ENCODE data around the gene CTSH.
A peak's percentile ranks its signal among the peaks of the same experiment; 100 is the strongest.
"Not testable (repeated sequence)": the region's sequence is repeated elsewhere in the genome, so short reads cannot be mapped to it uniquely, and the experiment has no call there.

CTSH gene

DNA sequence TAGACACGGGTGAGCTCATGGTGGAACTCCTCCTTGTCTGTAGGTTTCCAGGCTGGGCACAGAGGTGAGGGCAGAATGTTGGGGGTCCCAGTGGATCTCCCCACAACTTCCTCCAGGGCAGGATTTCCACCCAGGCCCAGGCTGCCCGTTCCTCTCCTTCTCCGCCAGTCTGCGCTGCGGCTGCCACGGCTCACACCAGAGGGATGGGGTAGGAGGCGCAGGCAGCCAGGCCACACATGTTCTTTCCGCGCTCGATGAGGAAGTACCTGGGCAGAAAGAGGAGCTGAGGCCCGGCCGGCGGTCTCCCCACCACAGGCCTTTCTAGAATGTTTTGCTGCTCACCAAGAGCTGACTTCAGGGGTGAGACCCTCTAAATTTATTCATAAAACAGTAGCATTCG lies 22.9 kb downstream of the CTSH start:
- no peak for DNase-seq (ENCODE audit: low read depth)

DNA sequence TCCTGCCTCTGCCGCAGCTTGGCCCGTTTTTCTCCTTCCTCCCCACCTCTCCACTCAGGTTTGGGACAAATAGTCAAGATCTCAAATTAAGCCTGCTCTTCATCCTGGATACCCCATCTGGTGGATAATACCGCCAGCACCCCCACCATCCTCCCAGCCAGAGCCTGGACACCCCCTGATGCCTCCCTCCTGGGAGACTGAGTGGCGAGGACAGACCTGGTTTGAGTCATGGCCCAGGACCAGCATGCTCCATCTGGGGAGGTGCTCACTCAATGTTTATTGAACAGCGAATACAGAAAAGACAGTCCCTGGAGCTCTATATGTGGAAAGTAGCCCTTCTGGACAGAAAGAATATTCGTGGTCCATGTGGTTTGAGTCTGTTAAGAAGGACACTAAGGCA lies 23.3 kb downstream of the CTSH start:
- no peak for DNase-seq (ENCODE audit: low read depth)

DNA sequence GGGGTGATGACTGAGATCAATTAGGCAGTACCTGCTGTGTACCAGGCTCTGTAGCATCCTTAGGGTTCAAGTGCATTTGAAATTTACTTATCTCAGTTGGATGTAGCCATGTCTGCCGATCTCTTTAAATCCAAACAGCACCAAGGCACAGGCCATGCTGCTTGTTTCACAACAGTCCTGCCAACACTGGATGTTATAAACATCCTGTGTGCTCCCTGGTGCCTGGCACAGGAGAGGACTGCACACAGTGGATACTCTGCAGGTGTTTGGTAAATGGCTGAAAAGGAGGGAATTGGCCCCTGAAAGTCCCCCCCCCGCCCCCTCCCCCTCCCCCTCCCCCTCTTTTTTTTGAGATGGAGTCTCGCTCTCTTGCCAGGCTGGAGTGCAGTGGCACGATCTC lies 27.0 kb downstream of the CTSH start:
- peak; percentile 83 for DNase-seq (ENCODE audit: low read depth)

DNA sequence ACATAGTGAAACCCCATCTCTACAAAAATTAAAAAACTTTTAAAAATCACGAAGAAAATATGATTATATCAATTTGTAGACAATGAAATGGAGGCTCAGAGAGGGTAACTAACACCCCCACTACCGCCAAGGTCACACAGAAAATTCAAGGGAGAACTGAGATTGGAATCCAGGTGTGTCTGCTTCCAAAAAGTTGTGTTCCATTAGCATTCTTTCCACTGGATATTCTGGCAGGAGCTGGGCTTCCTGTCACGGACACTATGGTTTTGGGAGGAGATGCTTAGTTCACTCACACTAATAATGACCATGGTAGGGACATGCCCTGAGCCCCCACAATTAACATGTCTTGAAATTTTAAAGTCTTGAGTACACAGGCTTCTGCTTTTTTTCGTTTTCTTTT lies 28.8 kb downstream of the CTSH start:
- DNase-seq (ENCODE audit: low read depth), result no peak

DNA sequence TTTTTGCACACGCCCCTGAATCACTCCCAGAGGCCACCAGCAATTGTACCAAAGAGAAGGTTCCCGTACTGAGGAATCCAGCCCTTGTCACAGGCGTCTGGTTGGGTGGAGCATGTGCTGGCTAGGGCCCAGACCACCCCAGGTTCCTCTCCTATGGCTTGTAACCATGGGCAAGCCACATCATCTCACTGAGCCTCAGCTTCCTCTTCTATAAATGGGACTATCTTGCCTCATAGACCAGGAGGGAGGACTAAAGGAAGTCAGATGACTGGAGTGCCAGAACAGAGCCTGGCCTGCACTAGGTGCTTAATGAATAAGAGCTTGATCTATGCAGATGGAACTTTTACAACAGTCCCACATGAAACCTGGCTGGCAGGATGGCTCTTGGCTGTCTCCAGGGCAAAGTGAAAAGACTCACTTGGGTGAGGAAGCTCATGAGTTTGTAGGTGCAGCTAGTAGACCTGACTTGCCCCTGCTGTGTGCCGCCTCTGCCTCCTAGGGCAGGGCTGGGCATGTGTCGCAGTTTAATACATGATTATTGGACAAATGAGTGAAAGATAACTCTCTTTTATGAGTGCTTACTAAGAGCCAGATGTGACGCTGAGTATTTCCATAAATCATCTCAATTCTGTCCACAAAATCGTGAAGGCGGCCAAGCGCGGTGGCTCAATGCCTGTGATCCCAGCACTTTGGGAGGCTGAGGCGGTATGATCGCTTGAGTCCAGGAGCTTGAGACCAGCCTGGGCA lies 29.3 kb downstream of the CTSH start:
- DNase-seq (ENCODE audit: low read depth), result no peak

DNA sequence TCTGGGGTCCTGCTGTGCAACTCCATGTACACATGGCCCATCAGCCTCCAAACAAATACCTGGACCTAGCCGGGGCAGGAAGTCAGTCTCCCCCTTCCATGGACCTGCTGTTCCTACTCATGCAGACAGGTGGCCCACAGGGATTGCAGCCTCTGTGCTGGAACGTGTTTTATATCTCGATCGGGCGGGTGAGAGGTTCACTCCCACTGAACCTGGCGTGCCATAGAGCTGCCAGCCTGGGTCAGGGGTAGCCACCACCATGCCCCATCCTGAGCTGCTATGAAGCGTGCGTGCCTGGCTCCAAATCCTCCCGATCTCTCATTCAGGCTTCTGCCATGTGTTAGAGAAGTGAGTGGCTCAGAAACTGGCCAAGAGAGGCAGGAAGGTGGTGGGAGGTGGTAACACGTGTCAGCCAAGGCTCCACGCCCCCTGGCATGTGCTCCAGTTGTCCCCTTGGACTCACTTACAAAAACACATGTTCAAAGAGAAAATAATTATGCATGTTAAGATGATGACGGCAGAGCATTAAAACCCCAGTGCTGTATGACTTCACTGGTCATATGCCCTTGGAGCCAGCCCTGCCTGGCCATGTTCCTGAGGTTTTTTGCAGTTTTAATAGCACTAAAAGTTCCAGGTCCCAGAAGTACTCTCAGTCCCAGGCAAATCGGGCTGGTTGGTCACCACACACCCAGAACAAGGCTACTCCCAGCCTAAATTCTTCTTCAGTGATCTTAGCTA lies 30.6 kb downstream of the CTSH start:
- peak; percentile 36 for DNase-seq (ENCODE audit: low read depth)

DNA sequence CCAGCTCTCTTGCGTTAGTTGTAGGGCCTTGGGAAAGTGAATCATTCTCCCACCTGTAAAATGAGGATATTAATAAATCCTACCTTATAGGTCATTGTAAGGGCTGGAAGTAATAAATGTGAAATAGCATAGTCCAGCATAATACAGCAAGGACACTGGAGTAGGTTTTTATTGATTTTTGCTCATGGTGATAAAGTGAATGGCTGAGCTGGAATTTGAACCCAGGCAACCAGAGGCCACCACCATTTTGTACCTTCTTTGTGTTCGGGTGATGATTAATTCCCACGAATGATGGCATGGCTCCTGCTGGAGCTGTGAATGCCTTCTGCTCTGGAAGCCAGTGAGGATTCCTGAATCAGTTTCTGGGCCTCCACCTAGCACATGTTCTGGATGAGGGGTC lies 31.8 kb downstream of the CTSH start:
- DNase-seq (ENCODE audit: low read depth), result no peak

DNA sequence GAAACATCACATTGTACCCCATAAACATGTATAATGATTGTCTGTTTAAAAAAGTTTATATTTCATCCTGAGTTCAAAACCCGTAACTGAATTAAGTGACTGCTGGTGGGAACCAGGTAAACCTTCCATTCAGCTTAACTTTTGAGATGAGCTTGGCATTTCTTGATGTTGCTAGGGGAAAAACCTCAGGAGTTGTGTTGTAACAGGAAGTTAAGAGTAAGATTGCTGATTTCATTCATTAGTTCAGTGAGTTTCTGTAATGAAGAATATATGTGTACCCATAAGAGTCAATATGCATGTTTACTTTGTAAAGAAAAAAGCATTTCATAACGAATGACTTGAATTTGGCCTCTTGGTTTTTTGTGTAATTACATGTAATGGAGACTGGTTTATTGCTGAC lies 32.5 kb downstream of the CTSH start:
- DNase-seq (ENCODE audit: low read depth), result no peak

DNA sequence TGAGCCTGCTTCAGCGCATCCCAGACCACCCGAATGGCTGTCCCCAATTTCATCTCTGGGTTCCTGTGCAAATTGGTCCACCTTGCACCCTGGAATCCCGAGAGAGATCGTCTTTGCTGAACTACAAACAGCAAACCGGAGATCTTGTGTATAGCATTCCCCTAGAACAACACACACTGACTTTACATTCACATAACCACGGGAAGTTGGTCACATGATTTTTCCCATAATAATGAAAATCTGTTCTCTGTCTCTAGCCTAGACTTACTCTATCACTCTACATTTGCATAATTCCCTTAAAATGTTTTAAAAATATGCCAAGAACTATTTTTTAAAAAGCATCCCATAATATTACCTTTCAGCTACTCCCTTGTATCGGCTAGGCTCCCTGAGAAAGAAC lies 34.6 kb downstream of the CTSH start:
- DNase-seq (ENCODE audit: low read depth), result no peak

DNA sequence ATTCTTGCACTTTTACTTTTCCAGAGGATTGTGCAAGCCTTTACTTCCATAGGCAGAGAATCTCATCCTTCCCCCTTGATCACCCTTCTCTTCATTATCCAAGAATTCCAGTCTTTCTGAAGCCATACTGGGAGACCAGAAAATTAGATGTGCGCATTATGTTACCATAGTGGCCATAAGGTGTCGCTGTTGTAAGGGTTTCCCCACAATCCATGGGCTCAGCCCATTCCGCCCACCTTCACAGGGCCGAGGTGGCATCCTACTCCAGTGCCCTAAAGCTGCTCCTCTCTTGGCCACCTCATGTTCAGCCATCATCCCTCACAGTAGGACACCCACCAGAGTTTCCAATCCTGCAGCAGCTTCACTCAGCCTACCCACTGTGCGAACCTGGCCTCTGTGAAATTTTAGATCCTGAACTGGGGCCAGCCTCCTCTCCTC lies 35.0 kb downstream of the CTSH start:
- peak; percentile 53 for DNase-seq (ENCODE audit: low read depth)

DNA sequence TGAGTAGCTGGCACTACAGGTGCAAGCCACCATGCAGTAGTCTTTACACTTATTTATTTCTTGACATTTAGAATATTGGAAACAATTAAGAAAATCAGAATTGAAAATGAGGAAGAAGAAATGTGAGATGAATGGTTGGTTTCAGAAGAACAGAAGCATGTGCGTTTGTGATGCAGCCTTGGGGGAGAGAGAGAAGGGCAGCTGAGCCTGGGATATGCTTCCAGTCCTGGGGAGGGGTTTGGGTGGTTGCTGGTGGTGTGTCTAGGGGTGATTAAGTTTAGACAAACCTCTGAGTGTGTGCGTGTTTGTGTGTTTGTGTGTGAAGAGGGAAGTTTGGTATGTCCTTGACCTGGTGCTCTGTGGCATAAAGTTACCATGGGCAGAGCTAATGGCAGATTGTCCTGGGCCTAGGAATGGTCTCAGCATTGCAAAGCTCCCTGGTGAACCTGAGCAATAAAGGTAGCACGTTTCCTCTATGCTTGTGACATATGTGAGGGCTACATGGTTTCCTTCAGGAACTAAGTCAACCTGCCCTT lies 35.6 kb downstream of the CTSH start:
- DNase-seq (ENCODE audit: low read depth), result no peak

DNA sequence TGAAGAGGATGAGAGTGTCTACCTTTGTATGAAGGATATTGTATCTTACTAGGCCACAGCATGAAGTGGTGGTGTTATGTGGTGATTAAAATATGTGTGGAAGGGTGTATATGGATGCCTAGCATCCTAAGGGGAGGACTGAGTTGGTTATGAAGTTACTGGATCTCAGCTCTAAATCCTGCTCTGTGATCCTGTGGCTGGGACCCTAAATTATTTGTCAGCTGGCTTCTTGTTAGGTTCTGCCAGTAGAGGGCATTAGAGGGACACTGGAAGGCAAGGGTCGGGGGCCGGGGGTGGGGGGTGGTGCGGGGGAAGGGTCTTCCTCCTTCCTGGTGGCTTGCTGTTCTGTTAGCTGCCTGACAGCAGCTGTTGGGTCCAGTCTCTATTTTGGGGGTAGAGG lies 37.3 kb downstream of the CTSH start:
- no peak for DNase-seq (ENCODE audit: low read depth)

DNA sequence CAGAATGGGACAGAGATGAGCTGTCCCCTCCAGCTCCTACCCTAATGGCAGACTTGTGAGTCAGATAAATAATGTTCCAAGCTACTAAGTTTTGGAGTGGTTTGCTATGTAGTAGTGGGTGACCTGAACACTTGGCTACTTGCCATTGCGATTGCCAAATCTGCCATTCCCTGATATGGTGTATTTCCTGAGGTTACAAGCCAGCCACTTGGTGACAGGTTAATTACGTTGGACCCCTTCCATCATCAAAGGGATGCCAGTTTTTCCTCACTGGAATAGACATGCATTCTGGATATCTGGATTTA lies 38.6 kb downstream of the CTSH start:
- DNase-seq (ENCODE audit: low read depth), result peak; percentile 85

DNA sequence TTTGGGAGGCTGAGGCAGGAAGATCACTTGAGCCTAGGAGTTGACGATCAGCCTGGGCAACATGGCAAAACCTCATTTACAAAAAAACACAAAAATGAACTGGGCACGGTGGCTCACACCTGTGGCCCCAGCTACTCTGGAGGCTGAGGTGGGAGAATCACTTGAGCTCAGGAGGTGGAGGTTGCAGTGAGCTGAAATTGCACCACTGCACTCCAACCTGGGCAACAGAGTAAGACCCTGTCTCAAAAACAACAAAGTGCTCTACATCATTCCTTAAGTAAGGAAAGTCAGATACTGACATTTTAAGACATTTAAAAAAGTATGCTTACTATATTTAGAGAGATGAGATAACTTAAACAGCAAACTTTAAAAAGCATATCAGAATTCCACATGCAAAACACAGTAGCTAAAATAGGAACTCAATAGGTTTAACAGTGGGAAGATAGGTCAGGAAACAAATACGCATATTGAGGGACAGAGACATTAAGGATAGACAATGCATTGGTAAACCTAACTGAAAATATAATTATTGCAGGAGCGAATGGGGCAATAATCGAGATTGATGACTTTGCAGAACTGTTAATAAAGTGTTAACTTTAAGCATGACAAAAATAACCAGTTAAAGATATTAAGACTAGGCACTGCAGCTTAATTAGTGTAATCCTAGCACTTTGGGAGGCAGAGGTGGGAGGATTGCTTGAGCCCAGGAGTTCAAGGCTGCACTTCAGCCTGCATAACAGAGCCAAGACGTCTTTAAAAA lies 40.1 kb downstream of the CTSH start:
- DNase-seq (ENCODE audit: low read depth), result no peak

DNA sequence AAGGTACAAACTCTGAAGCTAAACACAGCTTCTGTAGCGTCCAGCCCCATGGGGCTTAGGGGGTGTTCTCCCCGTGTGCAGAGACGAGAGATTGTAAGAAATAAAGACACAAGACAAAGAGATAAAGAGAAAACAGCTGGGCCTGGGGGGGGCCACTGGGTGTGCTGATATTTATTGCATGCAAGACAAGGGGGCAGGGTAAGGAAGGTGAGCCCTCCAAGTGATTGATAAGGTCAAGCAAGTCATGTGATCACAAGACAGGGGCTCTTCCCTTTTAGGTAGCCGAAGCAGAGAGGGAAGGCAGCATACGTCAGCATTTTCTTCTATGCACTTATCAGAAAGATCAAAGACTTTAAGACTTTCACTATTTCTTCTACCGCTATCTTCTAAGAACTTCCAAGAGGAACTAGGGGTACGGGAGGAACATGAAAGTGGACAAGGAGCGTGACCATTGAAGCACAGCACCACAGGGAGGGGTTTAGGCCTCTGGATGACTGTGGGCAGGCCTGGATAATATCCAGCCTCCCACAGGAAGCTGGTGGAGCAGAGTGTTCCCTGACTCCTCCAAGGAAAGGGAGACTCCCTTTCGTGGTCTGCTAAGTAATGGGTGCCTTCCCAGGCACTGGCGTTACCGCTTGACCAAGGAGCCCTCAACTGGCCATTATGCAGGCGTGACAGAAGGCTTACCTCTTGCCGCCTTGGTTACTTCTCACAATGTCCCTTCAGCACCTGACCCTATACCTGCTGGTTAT lies 42.4 kb downstream of the CTSH start:
- DNase-seq (ENCODE audit: low read depth), result peak; percentile 93

DNA sequence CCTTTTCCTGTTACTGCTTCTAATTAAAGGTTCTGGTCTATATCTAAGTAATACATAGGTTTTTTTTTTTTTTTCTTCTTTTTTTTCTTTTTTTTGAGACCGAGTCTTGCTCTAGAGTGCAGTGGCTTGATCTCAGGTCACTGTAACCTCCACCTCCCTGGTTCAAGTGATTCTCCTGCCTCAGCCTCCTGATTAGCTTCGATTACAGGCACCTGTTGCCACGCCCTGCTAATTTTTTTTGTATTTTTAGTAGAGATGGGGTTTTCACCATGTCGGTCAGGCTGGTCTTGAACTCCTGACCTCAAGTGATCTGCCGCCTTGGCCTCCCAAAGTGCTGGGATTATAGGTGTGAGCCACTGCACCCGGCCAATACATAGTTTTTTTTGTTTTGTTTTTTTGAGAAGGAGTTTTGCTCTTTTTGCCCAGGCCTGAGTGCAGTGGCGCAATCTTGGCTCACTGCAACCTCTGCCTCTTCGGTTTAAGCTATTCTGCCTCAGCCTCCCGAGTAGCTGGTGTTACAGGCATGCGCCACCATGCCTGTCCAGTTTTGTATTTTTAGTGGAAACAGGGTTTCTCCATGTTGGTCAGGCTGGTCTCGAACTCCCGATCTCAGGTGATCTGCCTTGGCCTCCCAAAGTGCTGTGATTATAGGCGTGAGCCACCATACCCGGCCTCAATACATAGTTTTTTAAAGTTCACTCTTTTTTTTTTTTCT lies 43.9 kb downstream of the CTSH start:
- not testable (repeated sequence) for DNase-seq (ENCODE audit: low read depth)

DNA sequence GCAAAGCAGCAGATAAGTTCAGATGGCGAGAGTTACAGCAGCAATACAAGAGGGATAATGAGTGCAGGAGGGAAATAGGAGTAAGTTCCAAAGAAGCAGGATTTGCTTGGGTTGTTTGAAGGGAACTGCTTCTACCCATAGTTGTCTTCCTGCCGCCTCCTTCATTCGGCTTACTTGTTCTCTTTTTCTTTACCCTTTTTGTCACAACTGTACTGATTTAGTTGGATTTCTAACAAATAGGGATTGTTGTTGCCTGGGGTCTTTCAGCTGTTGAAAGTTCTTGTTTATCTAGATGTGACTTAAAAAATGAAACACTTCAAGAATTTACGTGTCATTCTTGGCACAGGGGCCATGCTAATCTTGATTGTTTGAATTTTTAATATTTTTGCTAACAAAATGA lies 46.3 kb downstream of the CTSH start:
- DNase-seq (ENCODE audit: low read depth), result no peak

DNA sequence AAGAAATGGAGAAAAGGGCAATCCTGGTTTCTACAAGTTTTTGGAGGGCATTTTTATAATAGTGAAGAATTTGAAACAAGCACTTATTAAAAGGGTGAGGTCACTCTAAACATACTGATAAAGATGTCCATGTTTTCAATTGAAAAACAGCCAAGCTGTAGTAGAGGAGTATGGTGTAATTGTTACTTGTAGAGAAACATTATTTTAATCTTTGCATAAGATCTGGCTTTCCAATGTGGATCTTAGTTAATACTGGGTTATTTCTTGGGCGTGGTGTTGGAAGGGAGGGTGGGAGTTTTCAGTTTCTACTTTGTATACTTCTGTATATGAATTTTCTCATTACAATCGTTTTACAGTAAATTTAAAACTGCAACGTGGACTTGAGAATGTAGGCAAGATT lies 49.4 kb downstream of the CTSH start:
- peak; percentile 55 for DNase-seq (ENCODE audit: low read depth)

DNA sequence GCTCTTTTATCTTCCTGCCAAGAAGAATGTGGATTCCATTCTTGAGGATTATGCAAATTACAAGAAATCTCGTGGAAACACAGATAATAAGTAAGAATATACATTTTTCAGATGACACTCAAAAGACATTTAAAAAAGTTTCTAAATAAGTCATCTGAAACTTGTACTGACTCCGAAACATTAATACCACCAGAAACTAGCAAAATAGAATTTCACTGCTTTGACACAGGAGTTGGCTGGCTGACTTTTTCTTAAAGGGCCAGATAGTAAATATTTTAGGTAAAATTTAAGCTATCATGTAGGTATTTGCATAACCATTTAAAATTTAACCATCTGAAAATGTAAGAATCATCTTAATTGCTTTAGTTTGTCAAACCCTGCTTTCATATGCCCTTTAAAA lies 51.3 kb downstream of the CTSH start:
- peak; percentile 38 for DNase-seq (ENCODE audit: low read depth)

DNA sequence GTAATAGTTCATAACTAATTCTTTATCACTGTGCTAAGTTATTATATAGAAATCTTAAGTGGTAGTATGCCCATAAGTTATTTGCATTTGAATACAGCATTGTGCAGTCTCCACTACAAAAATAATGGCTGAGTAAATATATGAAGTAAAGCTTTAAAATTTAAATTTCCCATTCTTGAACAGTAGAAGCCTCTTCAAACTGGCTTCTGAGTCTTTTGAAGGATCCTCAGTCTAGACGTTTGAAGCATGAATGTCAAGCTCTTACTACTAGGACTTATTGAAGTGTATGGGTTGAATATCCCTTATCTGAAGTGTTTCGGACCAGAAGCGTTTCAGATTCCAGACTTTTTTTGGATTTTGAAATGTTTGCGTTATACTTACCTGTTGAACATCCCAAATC lies 55.8 kb downstream of the CTSH start:
- no peak for DNase-seq (ENCODE audit: low read depth)

DNA sequence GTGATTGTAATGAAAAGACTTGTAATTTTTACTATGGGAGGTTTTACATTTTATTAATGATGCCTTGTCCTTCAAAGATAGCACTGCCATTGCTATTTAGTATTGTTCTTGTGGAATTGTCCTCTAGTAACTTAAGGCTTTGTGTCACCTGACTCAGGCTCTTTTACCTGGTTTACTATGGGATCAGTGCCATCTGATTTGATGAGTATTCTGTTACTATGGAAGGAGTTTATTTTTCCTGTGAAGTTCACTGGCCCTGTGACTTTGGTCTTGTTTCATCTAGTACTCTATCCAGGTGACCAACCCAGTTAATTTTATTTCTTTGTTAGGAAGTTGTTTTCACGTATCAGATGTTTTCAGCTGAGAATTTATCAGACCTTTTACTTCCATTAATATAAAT lies 63.2 kb downstream of the CTSH start:
- DNase-seq (ENCODE audit: low read depth), result no peak

DNA sequence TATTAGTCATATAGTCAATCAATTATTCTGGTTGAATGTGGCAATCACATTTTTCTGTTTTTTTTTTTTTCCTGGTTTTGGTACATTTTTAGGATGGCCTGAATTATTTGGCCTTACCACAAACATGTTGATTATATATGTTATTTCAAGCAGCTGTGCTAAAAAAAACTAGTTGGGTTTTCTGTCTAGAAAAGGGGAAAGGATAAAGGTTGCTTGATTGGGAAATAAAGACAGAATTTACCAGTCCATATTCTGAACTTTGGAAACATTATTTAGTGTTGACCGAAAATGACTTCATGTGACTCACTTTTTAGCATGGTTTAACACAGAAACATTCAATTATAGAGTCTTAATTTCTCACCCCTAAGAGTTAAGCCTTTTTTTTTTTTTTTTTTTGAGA lies 64.0 kb downstream of the CTSH start:
- DNase-seq (ENCODE audit: low read depth), result no peak

Measured in amniotic epithelial cell (primary cell).